Stimulated activated CD8-positive, alpha-beta memory T cell treated with anti-CD3 and anti-CD28 coated beads, Interleukin-12 subunit alpha, Interleukin-12 subunit beta, amount 100 ng/mL, for 1 hour (primary cell): ENCODE data around the gene ZNF275.
"Not testable (repeated sequence)": the region's sequence is repeated elsewhere in the genome, so short reads cannot be mapped to it uniquely, and the experiment has no call there.

ENCODE experiments used
- DNase-seq: peaks from one replicate; pipeline ENCODE4 v3.0.0-alpha.2; 2020; ENCODE audit warnings: low read depth

Gene ZNF275

DNA sequence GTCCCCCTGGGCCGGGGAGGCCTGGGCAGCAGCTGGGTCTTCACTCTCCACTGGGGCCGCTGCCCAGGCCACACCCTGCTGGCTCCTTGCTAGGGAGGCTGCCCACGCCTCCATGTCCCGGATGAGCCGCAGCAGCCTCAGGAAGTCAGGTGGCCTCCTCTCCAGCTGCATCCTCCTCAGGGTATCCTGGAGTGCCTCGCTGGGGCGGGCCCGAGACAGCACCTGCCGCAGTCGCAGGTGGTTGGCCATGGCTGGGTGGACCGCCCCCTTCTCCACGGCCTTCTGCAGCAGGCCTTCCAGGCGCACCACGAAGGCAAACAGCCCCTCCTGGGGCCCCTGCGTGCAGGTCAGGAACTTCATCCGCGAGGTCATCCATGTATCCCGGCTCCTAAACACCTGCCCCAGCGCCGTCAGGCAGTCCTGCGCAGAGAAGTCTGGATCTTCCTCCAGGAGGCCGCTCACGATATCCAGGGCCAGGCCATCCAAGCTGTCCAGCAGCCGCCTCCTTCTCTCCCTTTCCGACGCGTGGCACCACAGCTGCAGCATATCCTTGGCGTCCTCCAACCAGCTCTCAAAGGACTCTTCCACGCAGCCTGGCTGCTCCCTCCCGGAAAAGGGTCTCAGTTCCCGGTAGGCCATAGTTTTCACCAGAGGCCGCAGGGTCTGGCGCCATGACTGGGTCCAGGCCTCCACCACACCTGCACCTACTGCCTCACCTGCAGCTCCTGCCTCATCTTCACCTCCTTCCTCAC, 14.5 kb upstream of the ZNF275 start:
- no peak for DNase-seq

DNA sequence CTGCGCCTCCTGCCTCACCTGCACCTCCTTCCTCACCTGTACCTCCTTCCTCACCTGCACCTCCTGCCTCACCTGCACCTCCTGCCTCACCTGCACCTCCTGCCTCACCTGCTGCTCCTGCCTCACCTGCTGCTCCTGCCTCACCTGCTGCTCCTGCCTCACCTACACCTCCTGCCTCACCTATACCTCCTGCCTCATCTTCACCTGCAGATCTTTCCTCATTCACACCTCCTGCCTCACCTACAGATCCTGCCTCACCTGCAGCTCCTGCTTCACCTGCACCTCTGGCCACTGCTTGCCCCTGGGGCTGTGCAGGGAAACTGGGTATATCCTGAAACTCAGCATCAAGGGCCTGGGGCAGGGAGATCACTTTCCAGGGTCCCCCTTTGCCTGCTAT, 13.9 kb upstream of the ZNF275 start:
- not testable (repeated sequence) for DNase-seq

DNA sequence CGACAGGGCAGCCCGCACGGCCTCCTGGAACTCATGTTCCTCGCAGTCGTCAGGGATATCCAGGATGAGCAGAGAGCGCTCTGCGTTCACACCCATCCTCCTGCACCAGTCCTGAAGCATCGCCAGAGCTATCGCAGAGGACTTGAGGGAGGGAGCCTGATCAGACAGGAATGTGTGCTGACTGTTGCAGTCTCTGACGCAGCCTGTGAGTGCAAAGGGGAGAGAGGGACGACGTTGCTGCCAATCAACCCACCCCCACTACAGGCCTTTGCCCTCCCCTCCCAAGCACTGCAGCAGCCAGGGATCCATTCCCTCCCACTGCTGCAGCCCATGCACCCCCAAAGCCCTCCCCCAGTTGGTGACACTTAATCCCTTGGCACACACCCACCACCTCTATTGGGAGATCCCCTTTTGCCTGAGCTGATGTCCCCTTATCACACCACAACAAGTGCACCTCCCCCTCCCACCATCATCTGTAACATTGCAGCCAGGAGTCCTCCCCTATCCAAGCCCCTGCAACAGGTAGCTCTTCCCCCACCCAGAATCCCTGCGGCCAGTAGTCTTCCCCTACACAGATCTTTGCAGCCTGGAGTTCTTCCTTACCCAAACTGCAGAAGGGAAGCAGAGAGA, 13.3 kb upstream of the ZNF275 start:
- no peak for DNase-seq

DNA sequence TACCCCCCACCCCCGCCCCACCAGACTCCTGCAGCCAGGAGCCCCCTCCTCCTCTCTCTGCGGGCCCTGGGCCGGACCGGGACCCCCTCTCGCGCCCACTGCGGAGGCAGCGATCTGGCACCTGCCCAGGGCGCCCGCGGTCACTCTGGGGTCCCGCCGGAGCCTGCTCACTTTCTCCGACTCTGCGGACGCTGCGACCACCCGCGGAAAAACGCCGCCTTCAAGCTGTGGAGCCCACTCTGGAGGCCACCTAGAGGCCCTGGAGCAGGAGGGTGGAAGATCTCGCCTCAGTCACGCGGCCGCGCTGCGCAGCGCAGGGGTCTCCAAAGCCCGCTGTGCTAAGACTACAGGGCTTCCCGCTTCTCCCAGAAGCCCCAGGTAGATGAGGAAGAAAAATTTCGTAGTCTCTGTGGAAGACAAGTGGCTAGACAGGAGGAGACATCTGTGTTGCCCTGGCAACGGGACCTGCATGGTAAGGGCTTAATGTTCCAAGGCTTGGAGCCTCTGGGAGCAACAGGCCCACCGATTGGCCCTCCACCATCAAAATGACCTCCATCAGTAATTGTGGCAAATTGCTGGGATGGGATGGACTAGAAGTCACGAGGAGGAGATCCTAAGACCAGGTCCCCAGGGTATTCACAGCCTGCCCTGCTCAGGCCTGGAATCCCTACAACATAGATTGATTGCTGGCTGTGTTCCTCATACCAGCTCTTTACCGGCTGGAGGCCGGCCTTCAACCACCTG, 12.4 kb upstream of the ZNF275 start, which contains the start of gene PNMA6F:
TSS of gene PNMA6F (minus strand) at position 387 of the 744 bp plus-strand sequence. CDS start 1,093 bp downstream, outside the sequence.
- no peak for DNase-seq

DNA sequence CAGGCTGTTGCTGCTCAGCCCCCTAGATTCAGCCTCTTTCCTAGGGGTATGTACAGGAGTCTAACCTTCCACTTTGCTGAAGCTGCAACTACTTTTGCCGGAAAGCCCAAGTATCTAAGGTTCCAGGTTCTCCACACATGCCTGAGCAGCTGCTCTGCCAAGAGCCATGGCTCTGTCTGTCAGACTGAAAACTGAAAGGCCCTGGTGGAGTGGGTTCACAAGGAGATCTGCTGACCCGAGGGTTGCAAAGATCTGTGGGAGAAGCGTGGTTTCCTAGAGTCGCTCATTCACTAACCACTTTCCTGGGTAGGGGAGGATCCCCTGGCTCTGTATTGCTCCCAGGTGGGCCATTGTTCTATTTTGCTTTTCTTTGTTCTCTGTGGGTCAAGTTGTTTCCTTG, 6.4 kb upstream of the ZNF275 start:
- no peak for DNase-seq

DNA sequence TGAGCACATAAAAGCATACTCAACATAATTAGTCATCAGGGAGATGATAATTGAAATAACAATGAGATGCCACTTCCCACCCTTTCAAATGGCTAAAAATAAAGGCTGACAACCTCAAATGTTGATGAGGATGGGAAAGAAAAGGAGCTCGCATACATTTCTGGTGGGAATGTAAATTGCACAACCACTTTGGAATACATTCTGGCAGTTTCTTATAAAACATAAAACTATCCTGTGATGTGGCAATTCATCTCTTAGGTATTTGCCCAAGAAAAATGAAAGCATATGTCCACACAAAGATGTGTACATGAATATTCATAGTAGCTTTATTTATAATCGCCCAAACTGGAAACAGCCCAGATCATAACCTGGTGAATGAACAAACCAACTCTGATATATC, 687 bp upstream of the ZNF275 start:
- DNase-seq: no peak

DNA sequence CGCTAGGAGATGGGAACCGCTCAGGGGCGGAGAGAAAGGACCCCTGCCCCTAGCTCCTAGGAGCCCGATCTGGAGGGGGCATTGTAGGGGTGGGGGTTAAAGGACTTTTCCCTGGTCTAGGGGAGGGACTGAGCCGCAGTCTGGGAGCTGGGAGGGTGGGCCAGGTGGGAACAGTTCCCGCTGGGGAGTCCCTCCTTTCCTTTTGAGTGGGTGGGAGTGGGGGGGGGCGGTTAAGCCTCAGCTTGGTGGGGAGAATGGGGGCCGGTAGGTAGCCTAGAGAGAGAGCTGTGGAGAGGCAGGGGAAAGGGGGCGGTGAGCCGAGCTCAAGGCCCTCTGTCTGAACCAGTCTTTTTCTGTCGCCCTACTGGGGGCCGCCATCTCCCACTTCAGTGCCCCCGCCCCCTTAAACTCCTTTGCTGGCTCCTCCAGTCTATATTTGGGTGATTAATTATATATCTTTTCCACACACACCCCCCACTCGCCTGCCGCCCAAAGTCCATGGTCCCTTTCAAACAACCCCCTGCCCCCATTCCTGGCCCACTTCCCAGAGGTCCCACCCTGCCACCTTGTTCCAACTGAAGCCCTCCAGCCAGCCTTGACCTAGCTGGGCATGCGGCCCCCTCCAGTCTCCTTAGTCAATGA, 822 bp downstream of the ZNF275 start:
- DNase-seq: no peak

DNA sequence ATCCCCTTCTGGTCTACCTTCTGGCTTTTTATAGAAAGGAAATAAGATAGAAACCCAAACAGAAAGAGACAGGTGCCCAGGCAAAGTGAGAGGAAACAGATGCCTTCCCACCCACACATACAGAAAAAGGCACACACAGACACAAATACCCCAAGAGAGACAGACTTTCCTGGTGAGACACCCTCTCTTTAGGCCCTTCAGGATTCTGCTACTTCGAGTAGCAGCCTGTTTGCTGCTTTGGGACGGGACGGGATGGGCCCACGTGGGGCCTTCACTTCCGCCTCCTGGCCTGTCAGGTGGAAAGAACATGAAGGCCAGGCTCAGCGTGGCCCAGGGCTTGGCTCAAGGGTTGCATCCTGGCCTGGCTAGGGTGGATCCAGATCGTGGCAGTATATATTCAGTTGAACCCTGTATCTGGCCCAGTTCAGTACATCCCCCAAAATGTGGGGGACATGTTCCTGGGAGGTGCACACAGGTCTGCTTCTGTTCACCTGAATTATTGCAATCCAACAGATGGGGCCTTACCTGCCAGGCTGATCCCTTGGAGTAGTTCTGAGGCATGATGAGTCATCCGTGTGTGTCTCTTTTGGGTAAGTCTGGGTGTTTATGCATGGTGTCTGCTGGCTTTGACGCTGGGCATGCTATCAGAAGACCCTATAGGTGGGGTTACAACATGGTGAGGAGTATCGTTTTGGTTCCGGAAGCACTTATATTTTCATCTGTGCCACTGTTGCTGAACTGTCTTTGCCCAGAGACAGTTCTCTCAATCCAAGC, 2.4 kb downstream of the ZNF275 start:
- DNase-seq: no peak

DNA sequence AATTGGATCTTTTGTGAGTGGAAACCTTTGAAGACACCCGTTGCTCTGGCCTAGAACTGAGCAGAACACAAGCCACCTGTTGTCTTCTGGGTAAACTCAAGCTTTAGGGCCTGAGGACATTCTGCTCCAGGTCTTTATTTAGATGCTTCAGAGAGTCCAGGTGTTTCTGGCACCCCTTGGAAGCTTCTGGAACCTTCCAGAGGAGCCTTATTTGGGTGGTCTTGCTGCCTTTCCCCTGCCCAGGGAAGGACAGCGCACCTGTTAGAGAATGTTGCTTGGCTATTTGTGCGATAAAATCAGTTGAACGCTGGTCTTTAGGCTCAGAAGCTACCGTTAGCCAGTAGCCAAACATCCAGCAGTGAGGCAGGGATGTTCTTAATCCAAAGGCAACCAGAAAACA, 3.0 kb downstream of the ZNF275 start:
- DNase-seq: no peak

DNA sequence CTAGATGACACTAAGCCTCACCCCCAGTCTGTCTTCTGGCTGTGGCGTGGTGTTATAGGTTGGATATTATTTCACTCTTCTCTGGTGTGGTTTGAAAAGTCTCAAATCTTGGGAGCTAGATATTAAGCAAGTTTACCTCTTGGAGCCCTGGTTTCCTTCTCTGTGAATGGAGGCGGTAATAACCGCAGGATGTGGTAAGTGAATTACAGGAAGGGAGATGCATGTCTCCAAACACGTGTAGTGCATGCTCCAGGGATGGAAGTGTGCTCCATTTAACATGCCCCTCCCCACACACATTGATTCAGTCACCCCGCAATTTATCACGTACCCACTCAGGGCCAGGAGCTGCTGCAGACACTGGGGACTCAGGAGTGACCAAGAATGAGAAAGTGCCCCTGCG, 4.9 kb downstream of the ZNF275 start:
- DNase-seq: no peak

DNA sequence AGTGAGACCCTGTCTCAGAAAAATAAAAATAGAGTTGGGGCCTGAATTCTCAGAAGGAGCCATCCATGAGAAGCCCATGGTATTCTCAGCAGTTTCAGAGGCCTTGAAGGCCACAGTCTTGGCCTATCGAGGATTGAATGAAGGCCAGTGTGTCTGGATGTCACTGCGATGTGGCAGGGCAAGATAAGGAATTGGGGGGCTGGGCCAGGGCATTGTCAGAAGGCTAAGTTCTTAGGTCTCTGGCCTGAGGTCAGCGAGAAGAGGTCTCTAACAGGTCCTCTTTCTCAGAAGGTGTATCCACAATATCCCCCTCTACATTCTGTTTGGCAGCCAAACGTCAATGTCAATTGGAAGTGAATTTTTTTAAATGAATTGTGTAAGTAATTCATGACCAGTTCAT, 5.7 kb downstream of the ZNF275 start:
- no peak for DNase-seq

DNA sequence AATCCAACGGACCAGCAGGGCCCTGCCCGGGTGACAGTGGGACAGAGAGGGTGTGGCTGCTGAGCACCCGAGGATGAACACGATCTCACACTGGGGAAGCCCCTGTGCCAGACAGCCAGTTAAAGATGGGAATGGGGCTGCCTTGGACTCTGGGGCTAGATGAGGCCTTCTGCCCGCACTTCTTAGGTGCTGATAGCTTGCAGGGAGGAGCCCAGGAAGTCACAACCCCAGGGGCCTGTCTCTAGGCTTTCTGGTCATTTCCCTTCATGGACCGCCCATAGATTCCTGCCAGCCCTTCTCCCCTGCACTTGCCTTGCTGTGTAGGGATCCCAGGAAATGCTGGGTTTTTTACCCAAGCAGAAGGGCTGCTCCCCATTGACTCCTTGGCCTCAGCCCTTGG, 6.2 kb downstream of the ZNF275 start:
- no peak for DNase-seq

DNA sequence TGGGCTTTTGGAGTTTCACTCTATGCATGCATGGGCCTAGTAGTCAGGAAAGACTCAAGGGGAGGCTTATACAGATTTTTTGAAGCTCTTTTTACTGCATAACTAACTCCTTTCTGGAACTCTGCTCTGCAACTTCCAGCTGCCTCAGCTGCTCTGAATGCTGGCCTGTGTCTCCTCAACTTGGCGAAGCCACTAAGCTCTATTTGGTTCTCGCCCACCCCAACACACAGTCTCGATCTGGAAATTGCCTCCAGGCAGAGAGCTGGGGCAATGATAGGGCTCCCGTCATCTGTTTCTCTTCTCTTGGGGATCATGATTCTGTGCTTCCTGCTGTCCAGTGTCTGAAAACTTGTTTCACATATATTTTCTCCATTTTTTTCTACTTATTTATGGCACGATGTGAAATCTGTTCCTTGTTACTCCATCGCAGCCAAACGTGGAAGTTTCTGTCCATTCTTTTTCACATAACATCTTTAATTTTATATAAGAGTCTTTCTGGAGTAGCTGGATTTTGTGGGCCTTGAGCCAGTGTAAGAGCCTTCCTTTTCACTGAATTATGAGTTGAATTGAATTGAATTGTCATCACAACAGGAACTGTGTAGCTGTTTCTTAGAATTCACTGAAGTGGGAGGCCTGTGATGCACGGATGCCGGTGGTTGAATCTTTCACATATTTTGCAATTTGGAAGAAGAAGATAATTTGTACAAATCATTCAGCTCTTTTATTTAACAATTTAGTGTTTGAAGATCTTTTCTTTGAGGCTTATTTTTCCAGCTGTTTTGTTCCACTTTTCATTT, 9.0 kb downstream of the ZNF275 start:
- DNase-seq: no peak

DNA sequence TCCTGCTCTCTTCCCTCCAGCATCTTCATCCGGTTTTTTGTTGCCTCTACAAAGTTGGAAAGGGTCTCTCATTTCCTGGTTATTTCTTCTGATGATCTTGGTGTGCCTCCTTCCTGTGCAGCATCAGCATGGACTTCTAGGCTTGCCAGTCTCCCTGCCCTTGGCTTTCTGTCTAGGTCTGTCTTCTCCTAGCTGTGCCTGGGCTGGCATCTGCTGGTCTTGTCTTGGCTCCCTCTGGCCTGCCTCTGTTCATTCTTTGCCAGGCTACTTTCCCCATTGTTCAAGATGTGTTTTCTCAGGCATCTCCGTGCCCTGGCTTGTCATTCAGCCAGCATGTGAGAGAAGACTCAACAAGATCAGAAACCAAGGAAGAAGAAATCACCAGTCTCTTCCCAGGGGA, 9.7 kb downstream of the ZNF275 start:
- no peak for DNase-seq

DNA sequence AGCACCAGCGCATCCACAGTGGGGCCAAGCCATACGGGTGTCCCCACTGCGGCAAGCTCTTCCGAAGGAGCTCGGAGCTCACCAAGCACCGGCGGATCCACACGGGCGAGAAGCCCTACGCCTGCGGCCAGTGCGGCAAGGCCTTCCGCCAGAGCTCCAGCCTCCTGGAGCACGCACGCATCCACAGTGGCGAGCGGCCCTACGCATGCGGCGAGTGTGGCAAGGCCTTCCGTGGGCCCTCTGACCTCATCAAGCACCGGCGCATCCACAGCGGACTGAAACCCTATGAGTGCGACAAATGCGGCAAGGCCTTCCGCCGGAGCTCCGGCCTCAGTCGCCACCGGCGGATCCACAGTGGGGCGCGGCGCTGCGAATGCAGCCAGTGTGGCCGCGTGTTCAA, 13.6 kb downstream of the ZNF275 start:
- no peak for DNase-seq

DNA sequence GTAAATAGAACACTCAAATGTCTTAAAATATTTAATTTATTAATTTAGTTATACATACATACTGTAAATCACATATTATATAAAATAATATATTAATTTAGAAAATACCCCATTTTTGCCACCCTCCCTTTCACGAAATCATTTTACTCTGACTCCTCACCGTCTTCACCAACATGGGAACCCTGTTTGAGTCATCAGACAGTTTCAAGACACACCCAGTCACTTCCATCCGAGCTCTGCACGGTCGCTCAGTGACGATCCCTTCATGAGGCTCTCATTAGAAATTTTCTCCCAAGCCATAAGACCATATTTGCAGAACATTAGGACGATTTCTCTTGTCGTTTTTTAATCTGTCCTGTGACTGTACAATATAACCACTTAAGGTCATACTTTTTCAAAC, 14.5 kb downstream of the ZNF275 start:
- no peak for DNase-seq

DNA sequence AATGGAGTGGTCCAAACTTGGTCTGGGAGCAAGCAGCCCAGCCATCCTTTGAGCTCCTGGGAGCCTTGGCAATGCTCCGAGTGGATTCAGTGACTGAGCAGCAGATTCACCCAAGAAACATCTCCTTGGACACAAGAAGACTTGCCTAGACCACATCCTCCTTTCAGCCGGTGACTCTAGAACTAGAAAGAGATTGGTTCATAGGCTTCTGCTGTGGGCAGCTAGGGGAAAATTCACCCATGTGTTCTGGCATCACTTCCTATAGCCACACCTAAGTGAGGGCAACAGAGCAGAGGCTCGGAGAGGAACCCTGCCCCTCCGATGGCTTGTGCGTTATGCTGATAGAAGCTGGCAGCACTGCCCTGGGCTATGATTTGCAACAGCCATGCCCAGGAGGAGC, 16.0 kb downstream of the ZNF275 start:
- DNase-seq: no peak

DNA sequence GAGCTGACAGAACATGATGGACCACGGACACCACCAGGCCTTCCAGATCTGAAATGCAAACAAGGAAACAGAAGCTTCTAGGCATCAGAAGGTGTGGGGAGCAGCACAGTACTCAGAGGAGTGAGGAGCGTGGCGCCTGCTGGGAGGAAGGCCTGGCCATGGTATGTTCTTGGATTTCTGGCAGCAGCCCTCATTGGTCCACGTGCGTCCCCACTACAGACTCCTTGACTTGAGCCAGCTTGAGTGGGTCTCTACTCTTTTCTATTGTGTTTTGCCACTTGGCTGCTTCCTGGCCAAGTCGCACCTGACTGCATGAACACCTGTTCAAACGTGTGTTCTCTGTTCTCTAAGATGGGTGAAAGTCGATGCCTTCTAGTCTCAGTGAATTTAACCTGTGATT, 18.0 kb downstream of the ZNF275 start:
- no peak for DNase-seq

DNA sequence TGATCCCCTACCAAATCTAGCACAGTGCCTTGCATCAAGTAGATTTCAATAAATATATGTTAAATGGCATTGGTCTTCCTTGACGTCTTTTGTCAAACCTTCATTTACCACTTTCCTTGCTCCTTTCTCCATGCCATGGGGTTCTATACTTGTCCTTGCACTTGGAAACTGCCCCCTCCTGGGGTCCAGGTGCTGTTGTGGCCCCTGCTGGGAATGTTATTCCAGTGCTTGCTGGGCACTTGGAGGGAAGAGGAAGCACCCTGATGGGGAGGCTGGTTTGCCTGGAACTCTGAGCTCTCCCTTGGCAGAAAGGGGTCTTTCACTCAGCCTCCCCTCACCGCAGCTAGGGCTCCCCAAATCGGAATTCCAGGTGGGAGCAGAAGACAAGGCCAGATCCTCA, 18.9 kb downstream of the ZNF275 start:
- DNase-seq: no peak

DNA sequence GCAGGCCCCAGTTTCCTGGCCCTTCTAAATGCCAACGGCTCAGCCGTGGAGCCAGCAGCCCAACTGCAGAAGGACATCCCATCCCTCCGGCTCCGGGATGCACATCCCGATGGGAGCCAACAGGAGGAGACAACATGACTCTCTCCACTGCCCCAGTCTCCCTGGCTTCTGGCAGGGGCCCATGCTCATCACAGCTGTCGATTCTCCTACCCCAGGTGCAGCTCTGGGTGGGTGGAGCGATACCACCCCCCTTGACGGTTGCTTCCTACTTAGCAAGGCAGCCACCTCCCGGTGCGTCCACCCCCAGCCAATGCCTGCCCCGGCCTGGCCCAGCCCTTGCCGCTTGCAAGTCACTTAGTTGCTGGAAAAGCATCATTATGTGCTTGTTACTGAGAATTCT, 19.5 kb downstream of the ZNF275 start:
- no peak for DNase-seq

DNA sequence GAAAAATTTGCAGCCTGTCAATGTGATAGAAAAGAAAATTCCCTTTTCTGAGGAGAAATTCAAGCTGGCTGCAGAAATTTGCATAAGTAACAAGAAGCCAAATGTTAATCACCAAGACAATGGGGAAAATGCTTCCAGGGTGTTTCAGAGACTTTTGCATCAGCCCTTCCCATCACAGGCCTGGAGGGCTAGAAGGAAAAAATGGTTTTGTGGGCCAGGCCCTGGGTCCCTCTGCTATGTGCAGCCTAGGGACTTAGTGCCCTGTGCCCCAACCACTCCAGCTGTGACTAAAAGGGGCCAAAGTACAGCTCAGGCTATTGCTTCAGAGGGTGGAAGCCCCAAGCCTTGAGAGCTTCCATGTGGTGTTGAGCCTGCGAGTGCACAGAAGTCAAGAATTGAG, 23.9 kb downstream of the ZNF275 start:
- no peak for DNase-seq
